Stimulated activated naive CD4-positive, alpha-beta T cell treated with Interleukin-2 at 50 U/mL for 16 hours (primary cell): ENCODE measurements around the gene MRPS14.

Experiments
- DNase-seq: peaks from one replicate; lab custom pipeline; 2025; lab: John Stamatoyannopoulos, UW

Gene MRPS14

GRCh38 chr1:174982971-174983689 lies 40.1 kb downstream of the MRPS14 start:
- no peak for DNase-seq

GRCh38 chr1:174976436-174977108 lies 46.7 kb downstream of the MRPS14 start:
- DNase-seq = no peak

GRCh38 chr1:174975764-174976163 lies 47.5 kb downstream of the MRPS14 start:
- DNase-seq = no peak

- no peak for DNase-seq
These were observed 48.5 kb downstream of the MRPS14 start for GRCh38 chr1:174974711-174975119.

GRCh38 chr1:174971902-174972301 lies 51.3 kb downstream of the MRPS14 start:
- no peak for DNase-seq

- no peak for DNase-seq
These were observed 51.8 kb downstream of the MRPS14 start for GRCh38 chr1:174971466-174971865.

- no peak for DNase-seq
These were observed 53.2 kb downstream of the MRPS14 start for GRCh38 chr1:174969977-174970376.

- DNase-seq = no peak
These were observed 54.4 kb downstream of the MRPS14 start for GRCh38 chr1:174968750-174969244.

- DNase-seq = no peak
These were observed 55.1 kb downstream of the MRPS14 start for GRCh38 chr1:174967845-174968705.

- DNase-seq = no peak
These were observed 57.1 kb downstream of the MRPS14 start for GRCh38 chr1:174966008-174966572.

GRCh38 chr1:174965362-174966007 lies 57.7 kb downstream of the MRPS14 start:
- no peak for DNase-seq

- DNase-seq = no peak
These were observed 58.3 kb downstream of the MRPS14 start for GRCh38 chr1:174964972-174965361.

- no peak for DNase-seq
These were observed 58.8 kb downstream of the MRPS14 start for GRCh38 chr1:174964261-174964971.

GRCh38 chr1:174963529-174964125 lies 59.6 kb downstream of the MRPS14 start:
- DNase-seq = no peak
